GM19372 (cell line): Measurements from ENCODE around the gene PSME2.

Experiments used
- ATAC-seq: cut with Tn5 transposase; IDR thresholded peaks from one replicate; pipeline ENCODE4 v1.9.1; 2021; ENCODE audit warnings: mild to moderate bottlenecking, low read depth, moderate library complexity; ENCODE audit not compliant: unreplicated experiment

PSME2 gene

GRCh38 chr14:24156840-24157239 is 10.4 kb upstream of the PSME2 start:
- no peak for ATAC-seq

GRCh38 chr14:24155100-24155499 is 8.7 kb upstream of the PSME2 start:
- no peak for ATAC-seq

- ATAC-seq, result no peak
Measured at GRCh38 chr14:24151404-24152080, 5.1 kb upstream of the PSME2 start.

- ATAC-seq, result no peak
Measured at GRCh38 chr14:24150993-24151392, 4.6 kb upstream of the PSME2 start.

- ATAC-seq, result no peak
Measured at GRCh38 chr14:24150567-24150966, 4.2 kb upstream of the PSME2 start.

GRCh38 chr14:24150061-24150460 is 3.7 kb upstream of the PSME2 start:
- ATAC-seq, result no peak

- ATAC-seq, result no peak
Measured at GRCh38 chr14:24149302-24149969, 3.0 kb upstream of the PSME2 start.

- no peak for ATAC-seq
Measured at GRCh38 chr14:24147761-24148428, 1.5 kb upstream of the PSME2 start.

- peak; percentile 84 for ATAC-seq
Measured at GRCh38 chr14:24146978-24147760, 759 bp upstream of the PSME2 start, which contains the start of gene RNF31. RNF31 (plus strand) TSS chr14:24147498; CDS start chr14:24147699, 201 bp downstream.

GRCh38 chr14:24145690-24146452 is 539 bp downstream of the PSME2 start:
- ATAC-seq, result no peak

GRCh38 chr14:24145219-24145618 is 1.2 kb downstream of the PSME2 start:
- ATAC-seq, result no peak

GRCh38 chr14:24144451-24144850 is 2.0 kb downstream of the PSME2 start:
- no peak for ATAC-seq

- ATAC-seq, result no peak
Measured at GRCh38 chr14:24143511-24143910, 2.9 kb downstream of the PSME2 start.

- peak; percentile 86 for ATAC-seq
Measured at GRCh38 chr14:24141097-24141880, 5.1 kb downstream of the PSME2 start, which contains the start of gene EMC9. EMC9 (minus strand) TSS chr14:24141591; CDS start chr14:24141304, 287 bp downstream.

GRCh38 chr14:24139272-24139934 is 7.0 kb downstream of the PSME2 start:
- ATAC-seq, result no peak

GRCh38 chr14:24138396-24139271 is 7.8 kb downstream of the PSME2 start:
- no peak for ATAC-seq

- ATAC-seq, result no peak
Measured at GRCh38 chr14:24137529-24138395, 8.6 kb downstream of the PSME2 start.
